Measurements from ENCODE around the gene ZBTB37.

DNA sequence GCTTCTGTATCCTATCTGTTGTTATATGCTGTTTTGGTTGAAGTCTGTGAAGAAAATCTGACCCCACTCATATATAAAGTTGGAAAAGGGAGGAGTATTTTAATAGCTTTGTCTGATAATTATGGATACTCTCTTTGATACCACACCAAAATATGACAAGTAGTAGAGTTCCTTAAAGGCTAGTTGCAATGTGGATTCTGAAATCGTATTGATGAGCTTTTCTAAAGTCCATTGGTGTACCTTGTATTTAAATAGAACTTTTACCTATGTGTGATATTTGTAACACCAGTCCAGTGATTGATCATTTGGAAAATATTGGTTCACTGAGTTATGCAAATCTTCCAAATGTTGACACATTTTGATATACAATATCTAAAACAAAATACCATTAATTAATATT, 8.1 kb upstream of the ZBTB37 start:
- TF ChIP-seq ELF1 (tag; IDR thresholded peaks at IDR 0.05) (no peak), HMG20B (CRISPR knock-in tag; IDR thresholded peaks at IDR 0.05) (no peak), NCOR1 (IDR thresholded peaks at IDR 0.05) (no peak)
- TF ChIP-seq, protein P1, sequence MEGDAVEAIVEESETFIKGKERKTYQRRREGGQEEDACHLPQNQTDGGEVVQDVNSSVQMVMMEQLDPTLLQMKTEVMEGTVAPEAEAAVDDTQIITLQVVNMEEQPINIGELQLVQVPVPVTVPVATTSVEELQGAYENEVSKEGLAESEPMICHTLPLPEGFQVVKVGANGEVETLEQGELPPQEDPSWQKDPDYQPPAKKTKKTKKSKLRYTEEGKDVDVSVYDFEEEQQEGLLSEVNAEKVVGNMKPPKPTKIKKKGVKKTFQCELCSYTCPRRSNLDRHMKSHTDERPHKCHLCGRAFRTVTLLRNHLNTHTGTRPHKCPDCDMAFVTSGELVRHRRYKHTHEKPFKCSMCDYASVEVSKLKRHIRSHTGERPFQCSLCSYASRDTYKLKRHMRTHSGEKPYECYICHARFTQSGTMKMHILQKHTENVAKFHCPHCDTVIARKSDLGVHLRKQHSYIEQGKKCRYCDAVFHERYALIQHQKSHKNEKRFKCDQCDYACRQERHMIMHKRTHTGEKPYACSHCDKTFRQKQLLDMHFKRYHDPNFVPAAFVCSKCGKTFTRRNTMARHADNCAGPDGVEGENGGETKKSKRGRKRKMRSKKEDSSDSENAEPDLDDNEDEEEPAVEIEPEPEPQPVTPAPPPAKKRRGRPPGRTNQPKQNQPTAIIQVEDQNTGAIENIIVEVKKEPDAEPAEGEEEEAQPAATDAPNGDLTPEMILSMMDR (IDR thresholded peaks at IDR 0.05 in 2 of 3, conservative IDR thresholded peaks at IDR 0.05 in 1 of 3; ENCODE audit: insufficient read depth in 2 of 3, low read depth in 1 of 3, low read length in 3 of 3), result no peak
- TF ChIP-seq, protein P2, sequence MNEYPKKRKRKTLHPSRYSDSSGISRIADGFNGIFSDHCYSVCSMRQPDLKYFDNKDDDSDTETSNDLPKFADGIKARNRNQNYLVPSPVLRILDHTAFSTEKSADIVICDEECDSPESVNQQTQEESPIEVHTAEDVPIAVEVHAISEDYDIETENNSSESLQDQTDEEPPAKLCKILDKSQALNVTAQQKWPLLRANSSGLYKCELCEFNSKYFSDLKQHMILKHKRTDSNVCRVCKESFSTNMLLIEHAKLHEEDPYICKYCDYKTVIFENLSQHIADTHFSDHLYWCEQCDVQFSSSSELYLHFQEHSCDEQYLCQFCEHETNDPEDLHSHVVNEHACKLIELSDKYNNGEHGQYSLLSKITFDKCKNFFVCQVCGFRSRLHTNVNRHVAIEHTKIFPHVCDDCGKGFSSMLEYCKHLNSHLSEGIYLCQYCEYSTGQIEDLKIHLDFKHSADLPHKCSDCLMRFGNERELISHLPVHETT (CRISPR knock-in tag; conservative IDR thresholded peaks at IDR 0.05 in 1 of 2, IDR thresholded peaks at IDR 0.05 in 1 of 2), result no peak
- TF ChIP-seq, protein P3, sequence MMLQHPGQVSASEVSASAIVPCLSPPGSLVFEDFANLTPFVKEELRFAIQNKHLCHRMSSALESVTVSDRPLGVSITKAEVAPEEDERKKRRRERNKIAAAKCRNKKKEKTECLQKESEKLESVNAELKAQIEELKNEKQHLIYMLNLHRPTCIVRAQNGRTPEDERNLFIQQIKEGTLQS (IDR thresholded peaks at IDR 0.05), result no peak
- TF ChIP-seq, protein P3 (CRISPR knock-in tag; conservative IDR thresholded peaks at IDR 0.05), result no peak
- TF ChIP-seq, protein P4, sequence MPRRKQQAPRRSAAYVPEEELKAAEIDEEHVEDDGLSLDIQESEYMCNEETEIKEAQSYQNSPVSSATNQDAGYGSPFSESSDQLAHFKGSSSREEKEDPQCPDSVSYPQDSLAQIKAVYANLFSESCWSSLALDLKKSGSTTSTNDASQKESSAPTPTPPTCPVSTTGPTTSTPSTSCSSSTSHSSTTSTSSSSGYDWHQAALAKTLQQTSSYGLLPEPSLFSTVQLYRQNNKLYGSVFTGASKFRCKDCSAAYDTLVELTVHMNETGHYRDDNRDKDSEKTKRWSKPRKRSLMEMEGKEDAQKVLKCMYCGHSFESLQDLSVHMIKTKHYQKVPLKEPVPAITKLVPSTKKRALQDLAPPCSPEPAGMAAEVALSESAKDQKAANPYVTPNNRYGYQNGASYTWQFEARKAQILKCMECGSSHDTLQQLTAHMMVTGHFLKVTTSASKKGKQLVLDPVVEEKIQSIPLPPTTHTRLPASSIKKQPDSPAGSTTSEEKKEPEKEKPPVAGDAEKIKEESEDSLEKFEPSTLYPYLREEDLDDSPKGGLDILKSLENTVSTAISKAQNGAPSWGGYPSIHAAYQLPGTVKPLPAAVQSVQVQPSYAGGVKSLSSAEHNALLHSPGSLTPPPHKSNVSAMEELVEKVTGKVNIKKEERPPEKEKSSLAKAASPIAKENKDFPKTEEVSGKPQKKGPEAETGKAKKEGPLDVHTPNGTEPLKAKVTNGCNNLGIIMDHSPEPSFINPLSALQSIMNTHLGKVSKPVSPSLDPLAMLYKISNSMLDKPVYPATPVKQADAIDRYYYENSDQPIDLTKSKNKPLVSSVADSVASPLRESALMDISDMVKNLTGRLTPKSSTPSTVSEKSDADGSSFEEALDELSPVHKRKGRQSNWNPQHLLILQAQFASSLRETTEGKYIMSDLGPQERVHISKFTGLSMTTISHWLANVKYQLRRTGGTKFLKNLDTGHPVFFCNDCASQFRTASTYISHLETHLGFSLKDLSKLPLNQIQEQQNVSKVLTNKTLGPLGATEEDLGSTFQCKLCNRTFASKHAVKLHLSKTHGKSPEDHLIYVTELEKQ (CRISPR knock-in tag; IDR thresholded peaks at IDR 0.05), result no peak

All from K562 (cell line).